Prostate gland (tissue), 2 donors: ENCODE measurements around the gene HNRNPLL. TPM values are rescaled to one million over a fixed set of nuclear protein-coding genes. Genes with fewer than 3 reads are reported as not detected.

Experiments
- DNase-seq: peaks from one replicate; pipeline ENCODE4 v3.0.0-alpha.2; 2019; ENCODE audit warnings: low spot score
- H3K27ac ChIP-seq, 2 donors: fragments of 200-600 bp; sonication (generic); 2 replicates each; pipeline ENCODE4 v1.5.1; 2017 to 2019
- H3K27me3 ChIP-seq: fragments of 200-600 bp; sonication (generic); replicated peaks from 2 replicates; pipeline ENCODE4 v1.5.1; 2019; ENCODE audit not compliant: insufficient read depth
- H3K36me3 ChIP-seq, 2 donors: fragments of 200-600 bp; sonication (generic); 1 replicate in 1 of 2; 2 replicates in 1 of 2; pipeline versions ENCODE4 v1.5.1 to v1.8.1; 2017 to 2019
- H3K4me1 ChIP-seq: fragments of 200-600 bp; sonication (generic); replicated peaks from 2 replicates; pipeline ENCODE4 v1.5.1; 2019
- H3K4me3 ChIP-seq, 2 donors: fragments of 200-600 bp; sonication (generic); 2 replicates each; pipeline ENCODE4 v1.5.1; 2017 to 2019
- H3K9me3 ChIP-seq: fragments of 200-600 bp; sonication (generic); 2 replicates; pipeline ENCODE4 v1.5.1; 2017
- CTCF ChIP-seq, 4 experiments: fragments of 200-600 bp in 2 of 4; fragments of 450-650 bp in 2 of 4; sonication (generic) in 2 of 4; IDR thresholded peaks; 1 replicate in 3 of 4; 2 replicates in 1 of 4; pipeline ENCODE4 v1.5.1; 2016 to 2019; ENCODE audit warnings: antibody characterized with exemption in 4 of 4, mild to moderate bottlenecking in 2 of 4, moderate library complexity in 2 of 4
- POLR2A ChIP-seq: fragments of 450-650 bp; IDR thresholded peaks from one replicate; pipeline ENCODE4 v1.6.1; 2016; ENCODE audit warnings: antibody characterized with exemption, mild to moderate bottlenecking
- POLR2AphosphoS5 ChIP-seq: sonication (generic); formaldehyde crosslinking; IDR thresholded peaks from one replicate; pipeline ENCODE4 v1.6.1; 2017; ENCODE audit warnings: antibody characterized with exemption
- WGBS: methylation state at CpG from one replicate; pipeline ENCODE4 v1.1.5; 2018; 5-methylcytosine and 5-hydroxymethylcytosine counted together
- intact Hi-C: fragments of 100-400 bp; cut with DNase I; formaldehyde crosslinking; loops from one replicate; pipeline ENCODE4 v1.14.2; 2022
- total RNA-seq, 2 donors: library from RNA; depleted of rRNA; stranded (reverse); fragments of >200 nt; gene quantifications; one replicate each; pipeline ENCODE4 v1.1.0, GENCODE V29; 2016

HNRNPLL gene
- total RNA-seq, 2 donors from 2014 or later = 36.1 to 63.6 TPM

DNA sequence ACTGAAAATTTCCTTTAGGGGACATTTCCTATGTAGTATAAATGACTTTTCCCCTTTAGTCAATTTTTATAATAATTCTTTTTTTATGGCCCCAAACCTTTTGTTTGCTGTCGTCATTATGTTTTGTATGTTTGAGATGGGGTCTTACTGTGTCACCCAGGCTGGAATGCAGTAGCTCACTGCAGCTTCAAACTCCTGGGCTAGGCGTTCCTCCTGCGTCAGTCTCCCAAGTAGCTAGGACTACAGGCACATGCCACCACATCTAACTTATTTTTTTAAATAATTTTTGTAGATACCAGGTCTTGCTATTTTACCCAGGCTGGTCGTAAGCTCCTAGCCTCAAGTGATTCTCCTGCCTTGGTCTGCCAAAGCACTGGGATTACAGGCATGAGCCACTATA lies 32.4 kb upstream of the HNRNPLL start:
- DNase-seq = no peak
- no peaks in the 10 kb centered on the region for H3K27me3 ChIP-seq
- H3K27ac ChIP-seq = no peak overlapping the region
- H3K36me3 ChIP-seq = no peaks in the 10 kb centered on the region
- no peaks in the 10 kb centered on the region for H3K4me1 ChIP-seq
- intact Hi-C loops = no loop called here
- no peak for TF ChIP-seq POLR2A
- TF ChIP-seq POLR2AphosphoS5 = no peak
- no peak for TF ChIP-seq CTCF (IDR thresholded peaks at IDR 0.05)
- WGBS = 84% methylated on average over 4 of the region's 4 CpGs
- H3K9me3 ChIP-seq = no peaks in the 10 kb centered on the region
- no peak overlapping the region for H3K4me3 ChIP-seq

DNA sequence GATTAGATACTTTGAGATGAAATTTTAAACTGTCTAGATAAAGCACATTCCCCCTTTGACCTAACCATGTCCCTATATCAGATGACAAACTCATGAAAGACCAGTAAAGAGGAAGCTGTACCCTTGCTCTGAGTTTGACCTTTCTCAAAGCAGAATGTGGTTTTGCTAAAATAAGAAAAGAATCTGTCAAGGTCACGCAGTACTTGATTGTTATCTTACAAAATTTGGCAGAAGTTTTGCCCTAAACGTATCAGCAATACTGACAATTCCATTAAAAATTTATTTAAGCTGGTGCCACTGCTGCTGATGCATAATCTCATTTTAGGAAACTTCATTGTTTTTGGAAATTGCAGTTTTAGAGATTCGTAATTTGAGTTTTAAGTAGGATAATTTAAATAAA lies 32.0 kb upstream of the HNRNPLL start:
- WGBS = 25% methylated on average over 3 of the region's 3 CpGs
- H3K9me3 ChIP-seq = no peaks in the 10 kb centered on the region
- H3K27ac ChIP-seq = no peak overlapping the region
- no peaks in the 10 kb centered on the region for H3K27me3 ChIP-seq
- intact Hi-C loops = no loop called here
- no peaks in the 10 kb centered on the region for H3K4me1 ChIP-seq
- TF ChIP-seq CTCF (IDR thresholded peaks at IDR 0.05) (no peak), POLR2AphosphoS5 (no peak), POLR2A (no peak)
- H3K36me3 ChIP-seq = no peaks in the 10 kb centered on the region
- DNase-seq = no peak
- no peak overlapping the region for H3K4me3 ChIP-seq

- DNase-seq = no peak
- H3K4me3 ChIP-seq = no peak overlapping the region
- no peaks in the 10 kb centered on the region for H3K27me3 ChIP-seq
- 38% methylated on average over 2 of the region's 2 CpGs for WGBS
- no peaks in the 10 kb centered on the region for H3K9me3 ChIP-seq
- H3K4me1 ChIP-seq = no peaks in the 10 kb centered on the region
- TF ChIP-seq POLR2A (no peak), POLR2AphosphoS5 (no peak), CTCF (IDR thresholded peaks at IDR 0.05) (no peak)
- H3K36me3 ChIP-seq = no peaks in the 10 kb centered on the region
- intact Hi-C loops = no loop called here
- no peak overlapping the region for H3K27ac ChIP-seq
Observed at GRCh38 chr2:38633895-38634294, 31.2 kb upstream of the HNRNPLL start.

DNA sequence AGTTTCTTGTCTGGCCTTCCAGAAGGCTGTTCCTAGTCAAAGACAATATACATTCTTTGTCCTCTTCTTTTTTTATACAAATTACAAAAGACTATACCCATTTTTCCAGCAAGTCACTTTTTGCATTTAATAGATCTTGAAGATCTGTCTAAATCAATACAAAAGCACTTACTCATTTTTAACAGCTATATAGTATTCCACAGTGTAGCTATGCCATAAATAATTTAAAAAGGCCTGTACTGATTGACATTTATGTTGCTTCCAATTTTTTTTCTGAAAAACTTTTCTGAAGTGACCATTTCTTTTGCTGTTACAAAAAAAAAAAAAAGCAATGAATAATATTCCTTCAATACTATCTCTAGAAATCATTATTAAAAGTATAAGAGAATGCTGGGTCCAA lies 30.3 kb upstream of the HNRNPLL start:
- H3K36me3 ChIP-seq = no peaks in the 10 kb centered on the region
- TF ChIP-seq CTCF (IDR thresholded peaks at IDR 0.05) (no peak), POLR2AphosphoS5 (no peak), POLR2A (no peak)

GRCh38 chr2:38631976-38632375 lies 29.2 kb upstream of the HNRNPLL start:
- intact Hi-C loops = no loop called here
- Histone ChIP-seq H3K27me3 (no peaks in the 10 kb centered on the region), H3K27ac (no peak overlapping the region), H3K4me1 (no peaks in the 10 kb centered on the region), H3K36me3 (no peaks in the 10 kb centered on the region), H3K4me3 (no peak overlapping the region), H3K9me3 (no peaks in the 10 kb centered on the region)
- WGBS = 69% methylated on average over 2 of the region's 2 CpGs
- no peak for DNase-seq
- TF ChIP-seq POLR2AphosphoS5 (no peak), POLR2A (no peak), CTCF (IDR thresholded peaks at IDR 0.05) (no peak)

More for the DNA sequence above, 30.3 kb upstream of the HNRNPLL start:
- Histone ChIP-seq H3K4me3 (no peak overlapping the region), H3K27me3 (no peaks in the 10 kb centered on the region), H3K4me1 (no peaks in the 10 kb centered on the region), H3K9me3 (no peaks in the 10 kb centered on the region), H3K27ac (no peak overlapping the region)
- intact Hi-C loops = no loop called here
- no peak for DNase-seq
